AG09309 (cell line): ENCODE data around the gene SLC25A24.

ENCODE experiments used
- DNase-seq: peaks from one replicate; pipeline ENCODE4 v3.0.0-alpha.2; 2010; ENCODE audit warnings: low read depth
- H3K4me3 ChIP-seq: 2 replicates; pipeline ENCODE4 v1.5.1; 2011; ENCODE audit warnings: mild to moderate bottlenecking, low read depth, low read length, moderate library complexity; ENCODE audit not compliant: control insufficient read depth
- TF ChIP-seq, protein P1 (sequence below): IDR thresholded peaks from 2 replicates; pipeline ENCODE4 v1.5.1; 2011; ENCODE audit warnings: mild to moderate bottlenecking, low read depth, low read length, inconsistent platforms; ENCODE audit not compliant: insufficient read depth, control insufficient read depth; ENCODE audit errors: missing control alignments

The SLC25A24 gene

GRCh38 chr1:108117237-108117636 lies 82.9 kb downstream of the SLC25A24 start:
- no peak for DNase-seq
- TF ChIP-seq, protein P1, sequence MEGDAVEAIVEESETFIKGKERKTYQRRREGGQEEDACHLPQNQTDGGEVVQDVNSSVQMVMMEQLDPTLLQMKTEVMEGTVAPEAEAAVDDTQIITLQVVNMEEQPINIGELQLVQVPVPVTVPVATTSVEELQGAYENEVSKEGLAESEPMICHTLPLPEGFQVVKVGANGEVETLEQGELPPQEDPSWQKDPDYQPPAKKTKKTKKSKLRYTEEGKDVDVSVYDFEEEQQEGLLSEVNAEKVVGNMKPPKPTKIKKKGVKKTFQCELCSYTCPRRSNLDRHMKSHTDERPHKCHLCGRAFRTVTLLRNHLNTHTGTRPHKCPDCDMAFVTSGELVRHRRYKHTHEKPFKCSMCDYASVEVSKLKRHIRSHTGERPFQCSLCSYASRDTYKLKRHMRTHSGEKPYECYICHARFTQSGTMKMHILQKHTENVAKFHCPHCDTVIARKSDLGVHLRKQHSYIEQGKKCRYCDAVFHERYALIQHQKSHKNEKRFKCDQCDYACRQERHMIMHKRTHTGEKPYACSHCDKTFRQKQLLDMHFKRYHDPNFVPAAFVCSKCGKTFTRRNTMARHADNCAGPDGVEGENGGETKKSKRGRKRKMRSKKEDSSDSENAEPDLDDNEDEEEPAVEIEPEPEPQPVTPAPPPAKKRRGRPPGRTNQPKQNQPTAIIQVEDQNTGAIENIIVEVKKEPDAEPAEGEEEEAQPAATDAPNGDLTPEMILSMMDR, result no peak
- H3K4me3 ChIP-seq, result no peak overlapping the region

DNA sequence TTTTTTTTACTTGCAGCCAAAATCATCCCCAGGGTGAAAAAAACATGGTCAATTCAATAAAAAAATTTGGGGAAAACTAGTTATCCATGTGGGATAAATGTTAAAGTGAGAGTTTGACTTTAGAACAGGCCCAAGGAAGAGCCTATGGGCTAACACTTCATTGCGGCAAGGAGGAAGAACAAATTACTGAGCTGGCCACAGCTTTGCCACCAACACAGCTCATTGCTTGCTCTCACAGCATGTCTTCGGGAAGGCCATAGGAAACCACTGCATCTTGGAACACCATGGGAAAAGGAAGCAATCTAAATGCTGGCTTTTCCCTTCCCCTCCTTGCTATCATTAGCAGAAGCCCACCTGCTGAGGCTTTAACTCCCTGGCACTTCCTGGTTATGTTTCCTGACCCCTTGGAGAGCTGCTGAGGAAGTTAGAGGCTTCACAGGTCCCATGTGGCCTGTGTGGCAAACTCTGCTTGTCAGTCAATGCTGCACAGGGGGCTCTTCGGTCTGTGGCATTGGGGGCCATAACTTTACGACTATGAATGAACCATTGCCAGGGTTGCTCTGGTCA lies 86.0 kb downstream of the SLC25A24 start:
- DNase-seq, result no peak
- TF ChIP-seq, protein P1, result no peak
- no peak overlapping the region for H3K4me3 ChIP-seq

DNA sequence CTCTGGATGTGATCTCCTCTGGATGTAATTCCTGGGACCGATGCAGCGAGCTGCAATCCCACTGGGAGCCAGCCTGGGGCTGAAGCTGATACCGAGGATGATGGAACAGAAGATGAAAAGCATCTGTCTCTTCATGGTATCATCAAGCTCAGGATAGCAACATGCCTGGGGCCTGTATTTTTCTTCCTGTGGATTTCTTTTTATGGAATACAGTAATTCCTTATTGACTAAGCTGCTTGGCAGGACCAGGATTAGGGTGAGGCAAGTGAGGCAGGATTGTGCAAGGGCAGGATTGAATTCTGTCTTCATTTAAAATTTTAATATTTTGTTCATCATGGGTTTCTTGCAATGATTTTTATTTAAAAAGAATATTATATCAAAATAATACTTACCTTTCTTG lies 86.6 kb downstream of the SLC25A24 start:
- peak; percentile 11 for DNase-seq
- H3K4me3 ChIP-seq, result no peak overlapping the region
- TF ChIP-seq, protein P1, result no peak

DNA sequence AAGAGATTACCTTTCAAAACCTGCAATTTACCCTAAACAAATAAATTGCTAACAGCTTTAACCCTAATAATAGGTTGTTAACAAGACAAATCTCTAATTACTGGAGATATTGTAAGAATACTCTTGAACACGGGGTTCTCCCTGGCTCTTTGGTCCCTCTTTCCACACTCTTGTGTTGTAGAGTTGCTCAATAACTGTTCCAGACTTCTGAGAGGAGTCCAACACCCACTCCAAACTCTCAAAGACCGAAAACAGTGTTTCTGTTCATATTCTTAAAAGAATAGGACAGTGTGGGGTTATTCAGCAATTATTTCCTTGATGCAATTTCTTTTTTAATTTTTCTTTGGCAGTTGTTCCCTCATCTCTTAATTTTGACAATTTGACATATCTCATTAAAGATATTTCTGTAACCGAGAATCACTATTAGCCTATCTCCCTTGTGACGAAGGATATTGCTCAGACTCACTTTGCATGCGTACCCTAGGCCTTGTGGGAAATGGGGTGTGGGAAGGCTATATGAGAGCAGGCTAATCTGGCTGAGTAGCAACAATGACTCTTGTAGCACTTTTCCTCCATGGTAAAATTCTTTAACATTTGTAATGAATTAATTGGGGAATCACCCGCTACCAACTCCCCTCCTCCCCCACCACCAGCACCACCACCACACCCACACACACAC lies 90.7 kb downstream of the SLC25A24 start:
- H3K4me3 ChIP-seq, result no peak overlapping the region
- no peak for DNase-seq
- TF ChIP-seq, protein P1, result no peak

- DNase-seq, result no peak
- TF ChIP-seq, protein P1, result no peak
- no peak overlapping the region for H3K4me3 ChIP-seq
Measured at GRCh38 chr1:108108119-108108518, 92.0 kb downstream of the SLC25A24 start.

DNA sequence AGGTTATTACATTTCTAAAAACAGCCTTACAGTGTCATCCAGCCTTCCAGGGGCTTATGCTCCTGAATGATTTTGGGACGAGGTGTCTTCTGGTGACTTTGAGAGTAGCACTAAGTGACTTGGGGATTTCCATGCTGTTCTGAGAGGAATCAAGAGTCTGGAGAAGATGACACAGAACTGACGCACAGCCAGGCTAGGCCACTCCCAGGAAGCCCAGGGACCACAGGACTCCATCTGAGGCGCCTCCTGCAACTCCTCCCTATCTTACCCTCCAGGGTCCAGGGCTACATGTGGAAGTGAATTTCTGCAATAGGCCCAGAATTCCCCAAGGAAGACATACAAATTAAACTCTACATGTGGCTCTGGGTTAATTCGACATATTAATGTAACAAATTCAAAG lies 92.5 kb downstream of the SLC25A24 start:
- DNase-seq, result peak; percentile 10
- TF ChIP-seq, protein P1, result no peak
- H3K4me3 ChIP-seq, result no peak overlapping the region
